Medulla oblongata (tissue), 1 donor: ENCODE data around the gene TEX2.

Source experiments
- DNase-seq: peaks from one replicate; pipeline ENCODE4 v3.0.0-alpha.2; 2015; ENCODE audit errors: extremely low spot score

TEX2 gene, protein sequence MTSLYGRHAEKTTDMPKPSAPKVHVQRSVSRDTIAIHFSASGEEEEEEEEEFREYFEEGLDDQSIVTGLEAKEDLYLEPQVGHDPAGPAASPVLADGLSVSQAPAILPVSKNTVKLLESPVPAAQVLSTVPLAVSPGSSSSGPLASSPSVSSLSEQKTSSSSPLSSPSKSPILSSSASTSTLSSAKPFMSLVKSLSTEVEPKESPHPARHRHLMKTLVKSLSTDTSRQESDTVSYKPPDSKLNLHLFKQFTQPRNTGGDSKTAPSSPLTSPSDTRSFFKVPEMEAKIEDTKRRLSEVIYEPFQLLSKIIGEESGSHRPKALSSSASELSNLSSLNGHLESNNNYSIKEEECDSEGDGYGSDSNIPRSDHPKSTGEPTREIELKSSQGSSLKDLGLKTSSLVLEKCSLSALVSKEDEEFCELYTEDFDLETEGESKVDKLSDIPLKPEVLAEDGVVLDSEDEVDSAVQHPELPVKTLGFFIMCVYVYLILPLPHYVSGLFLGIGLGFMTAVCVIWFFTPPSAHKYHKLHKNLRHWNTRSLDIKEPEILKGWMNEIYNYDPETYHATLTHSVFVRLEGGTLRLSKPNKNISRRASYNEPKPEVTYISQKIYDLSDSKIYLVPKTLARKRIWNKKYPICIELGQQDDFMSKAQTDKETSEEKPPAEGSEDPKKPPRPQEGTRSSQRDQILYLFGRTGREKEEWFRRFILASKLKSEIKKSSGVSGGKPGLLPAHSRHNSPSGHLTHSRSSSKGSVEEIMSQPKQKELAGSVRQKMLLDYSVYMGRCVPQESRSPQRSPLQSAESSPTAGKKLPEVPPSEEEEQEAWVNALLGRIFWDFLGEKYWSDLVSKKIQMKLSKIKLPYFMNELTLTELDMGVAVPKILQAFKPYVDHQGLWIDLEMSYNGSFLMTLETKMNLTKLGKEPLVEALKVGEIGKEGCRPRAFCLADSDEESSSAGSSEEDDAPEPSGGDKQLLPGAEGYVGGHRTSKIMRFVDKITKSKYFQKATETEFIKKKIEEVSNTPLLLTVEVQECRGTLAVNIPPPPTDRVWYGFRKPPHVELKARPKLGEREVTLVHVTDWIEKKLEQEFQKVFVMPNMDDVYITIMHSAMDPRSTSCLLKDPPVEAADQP

GRCh38 chr17:64263000-64263766, at the start of gene TEX2:
Gene TEX2 (minus strand): TSS chr17:64263260. CDS start chr17:64214217, 49,043 bp downstream.
- peak; percentile 95 for DNase-seq

- no peak for DNase-seq
Observed at GRCh38 chr17:64309710-64310109, 46.6 kb upstream of the TEX2 start.

DNA sequence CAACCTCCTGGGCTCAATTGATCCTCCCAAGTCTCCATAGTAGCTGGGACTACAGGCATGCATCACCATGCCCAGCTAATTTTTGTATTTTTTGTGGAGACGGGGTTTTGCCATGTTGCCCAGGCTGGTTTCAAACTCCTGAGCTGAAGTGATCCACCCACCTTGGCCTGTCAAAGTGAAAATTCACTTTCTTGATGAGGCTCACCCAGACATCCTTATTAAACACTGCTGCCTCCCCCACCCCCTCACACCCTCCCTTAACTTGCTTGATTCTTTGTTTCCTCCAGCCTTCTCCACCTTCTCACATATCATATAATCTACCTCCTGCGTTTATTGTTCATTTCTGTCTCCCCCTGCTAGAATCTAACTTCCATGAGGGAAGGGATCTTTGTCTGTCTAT, 46.0 kb upstream of the TEX2 start:
- DNase-seq, result no peak

- DNase-seq, result peak; percentile 83
Observed at GRCh38 chr17:64306850-64307463, 43.9 kb upstream of the TEX2 start.

- no peak for DNase-seq
Observed at GRCh38 chr17:64304551-64304950, 41.5 kb upstream of the TEX2 start.

- DNase-seq, result no peak
Observed at GRCh38 chr17:64300699-64300965, 37.6 kb upstream of the TEX2 start.

DNA sequence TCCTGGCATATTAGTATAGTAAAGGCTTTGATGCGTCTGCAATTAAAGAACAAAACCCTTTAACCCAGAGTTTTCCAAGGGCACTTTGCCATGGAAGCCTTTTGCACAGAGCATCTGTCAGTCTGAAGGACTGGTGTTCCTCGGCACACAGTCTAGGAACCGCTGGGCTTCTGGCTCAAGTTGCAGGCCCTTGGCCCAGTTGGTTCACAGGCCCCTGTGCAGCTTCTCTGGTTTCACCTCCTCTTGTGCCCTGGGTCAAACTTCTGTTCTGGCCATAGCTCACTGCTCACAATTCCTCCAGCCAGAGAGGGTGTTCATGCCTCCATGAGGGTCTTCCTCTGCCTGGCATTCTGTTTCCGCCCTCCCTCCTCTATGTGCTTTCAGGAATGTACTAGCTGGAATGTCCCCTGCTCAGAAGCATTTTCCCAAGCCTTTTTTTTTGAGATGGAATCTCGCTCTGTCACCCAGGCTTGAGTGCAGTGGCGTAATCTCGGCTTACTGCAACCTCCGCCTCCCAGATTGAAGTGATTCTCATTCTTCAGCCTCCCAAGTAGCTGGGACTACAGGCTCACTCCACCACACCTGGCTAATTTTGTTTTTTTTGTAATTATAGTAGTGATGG, 34.5 kb upstream of the TEX2 start:
- no peak for DNase-seq

- DNase-seq, result no peak
Observed at GRCh38 chr17:64296246-64296645, 33.2 kb upstream of the TEX2 start.

GRCh38 chr17:64295146-64295545, 32.1 kb upstream of the TEX2 start:
- DNase-seq, result no peak

DNA sequence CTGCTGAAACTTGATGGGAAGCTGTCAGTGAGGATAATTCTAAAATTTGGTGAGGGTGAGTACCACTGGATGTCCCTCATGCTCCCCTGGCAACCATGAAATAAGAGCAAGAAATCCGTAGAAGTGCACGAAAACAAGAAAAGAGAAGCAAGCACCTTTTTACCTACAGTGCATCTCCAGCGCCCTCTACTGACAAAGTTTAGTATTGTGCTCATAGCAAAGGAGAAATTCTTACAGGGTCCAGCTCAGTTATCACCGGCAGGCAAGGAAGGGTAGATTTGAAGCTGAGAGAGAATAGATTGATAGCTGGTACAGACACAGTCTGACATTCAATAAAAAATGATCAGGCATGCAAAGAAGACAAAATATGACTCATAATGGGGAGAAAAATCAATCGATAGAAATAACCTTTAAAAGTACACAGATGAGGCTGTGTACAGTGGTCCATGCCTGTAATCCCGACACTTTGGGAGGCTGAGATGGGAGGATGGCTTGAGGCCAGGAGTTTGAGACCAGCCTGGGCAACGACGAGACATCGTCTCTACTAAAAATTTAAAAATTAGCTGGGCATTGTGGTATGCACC, 28.3 kb upstream of the TEX2 start:
- no peak for DNase-seq

DNA sequence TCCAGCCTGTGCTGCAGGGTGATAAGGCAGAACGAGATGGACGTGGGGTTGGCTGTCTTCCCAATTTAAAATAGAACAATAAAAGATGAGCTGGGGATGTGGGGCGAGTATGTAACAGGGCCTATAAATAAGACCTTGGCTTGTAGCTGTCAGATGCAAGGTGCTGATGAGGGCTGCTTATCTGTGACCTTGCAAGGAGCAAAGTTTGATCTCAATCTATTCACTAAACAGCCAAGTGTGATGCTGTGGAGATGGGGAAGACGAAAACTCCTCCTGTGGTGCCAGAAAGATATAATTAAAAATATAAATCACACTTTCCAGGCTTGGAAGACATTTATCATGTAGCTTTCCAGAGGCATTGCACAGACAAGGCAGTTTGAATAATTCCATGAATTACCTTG, 26.7 kb upstream of the TEX2 start:
- no peak for DNase-seq

DNA sequence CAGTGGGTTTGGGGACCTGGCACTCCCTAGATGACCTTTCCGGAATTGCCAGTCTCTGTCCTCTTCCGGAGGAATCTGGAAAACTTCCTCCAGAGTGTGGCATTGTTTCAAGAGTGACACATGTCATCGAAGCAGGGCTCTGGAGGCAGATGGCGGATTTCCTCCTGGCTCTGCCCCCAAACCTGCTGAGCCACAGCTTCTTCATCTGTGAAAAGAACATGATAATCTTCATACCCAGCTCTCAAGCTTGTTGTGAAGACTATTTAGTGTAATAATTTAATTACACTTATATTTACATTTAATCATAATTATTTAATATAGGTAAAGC, 19.7 kb upstream of the TEX2 start:
- DNase-seq, result no peak

DNA sequence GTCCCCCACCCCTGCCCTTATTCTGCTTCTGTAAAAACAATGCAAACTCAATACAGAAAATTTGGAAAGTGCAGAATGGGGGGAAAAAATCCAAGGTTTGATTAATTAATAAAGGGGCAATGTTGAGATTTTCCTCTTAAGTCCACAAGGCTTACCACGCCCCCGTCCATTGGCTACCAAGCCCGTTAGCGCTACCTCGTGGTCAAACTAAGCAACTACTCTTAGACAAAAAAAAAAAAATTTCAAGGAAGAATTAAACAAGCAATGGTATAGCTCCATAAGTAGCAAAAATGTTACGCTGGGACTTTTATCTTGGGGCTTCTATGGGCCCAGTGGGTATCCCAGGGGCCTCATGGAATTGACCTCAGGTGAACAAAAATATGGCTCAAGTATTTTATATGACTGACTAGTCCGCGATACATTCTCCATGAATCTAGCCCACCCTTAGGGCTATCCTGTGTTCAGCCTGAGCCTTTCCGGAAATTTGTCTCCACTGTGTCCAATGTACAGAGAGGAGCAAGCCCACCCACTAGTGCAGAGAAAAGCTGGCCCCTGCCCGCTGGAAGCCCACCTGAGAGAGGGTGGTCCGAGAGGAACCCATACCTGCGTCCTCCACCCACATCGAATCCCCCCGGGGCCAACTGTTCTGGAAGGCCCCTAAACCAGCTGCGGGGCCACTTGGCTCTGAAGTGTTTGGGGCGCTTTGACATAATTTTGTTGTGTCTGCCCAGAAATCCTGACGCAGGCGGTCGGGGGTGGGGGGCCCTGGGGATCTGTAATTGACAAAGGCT, 19.1 kb upstream of the TEX2 start:
- peak; percentile 86 for DNase-seq

DNA sequence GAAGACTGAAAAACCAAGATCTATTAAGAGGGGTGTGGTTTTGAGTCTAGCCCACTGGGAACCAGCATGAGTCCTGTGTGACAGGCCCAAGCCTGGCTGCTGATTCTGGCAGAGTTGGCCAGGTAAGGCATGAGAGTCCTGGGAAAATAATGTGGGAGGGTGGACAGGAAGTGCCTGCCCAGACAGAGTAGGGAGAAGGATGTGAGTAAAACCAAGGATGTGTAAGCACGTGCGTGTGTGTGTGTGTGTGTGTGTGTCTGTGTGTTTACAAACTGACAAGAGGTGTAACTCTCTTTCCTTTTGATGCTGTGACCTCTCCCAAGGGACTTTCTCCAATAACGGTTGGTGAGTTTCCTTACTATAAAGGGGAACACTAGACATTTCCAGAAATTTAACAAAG, 15.6 kb upstream of the TEX2 start:
- no peak for DNase-seq

GRCh38 chr17:64277831-64278562, 14.9 kb upstream of the TEX2 start:
- peak; percentile 43 for DNase-seq

- no peak for DNase-seq
Observed at GRCh38 chr17:64276961-64277505, 14.0 kb upstream of the TEX2 start.

GRCh38 chr17:64275016-64275415, 12.0 kb upstream of the TEX2 start:
- DNase-seq, result no peak

DNA sequence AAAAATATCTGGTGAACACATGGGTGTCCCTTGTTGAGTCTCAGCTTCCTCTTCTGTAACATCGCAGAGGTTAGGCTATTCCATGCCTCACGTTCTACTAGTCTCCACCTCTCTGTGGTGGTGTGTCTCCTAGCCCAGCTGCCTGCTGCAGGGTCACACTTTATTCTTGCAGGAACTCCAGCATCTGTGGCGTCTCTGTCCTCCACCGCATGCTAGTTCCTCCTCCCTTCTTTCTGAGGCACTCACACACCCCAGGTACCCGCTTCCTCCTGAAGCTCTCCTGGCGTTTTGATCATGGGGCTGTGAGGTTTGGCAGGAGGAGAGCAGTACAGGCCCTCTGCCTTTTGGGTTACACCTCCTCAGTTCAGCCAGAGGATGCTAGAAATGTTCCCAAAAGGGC, 9.9 kb upstream of the TEX2 start:
- no peak for DNase-seq

- DNase-seq, result no peak
Observed at GRCh38 chr17:64270885-64271284, 7.8 kb upstream of the TEX2 start.
